GM12891 (cell line): ENCODE measurements around the gene KCTD3.

Experiments
- POLR2A ChIP-seq: IDR thresholded peaks from 2 replicates; pipeline ENCODE4 v1.6.1; 2011; ENCODE audit warnings: low read depth, low read length, control low read depth
- POLR2AphosphoS5 ChIP-seq: IDR thresholded peaks from 2 replicates; pipeline ENCODE4 v1.6.1; 2011; ENCODE audit warnings: low read depth, low read length, control low read depth
- SPI1 ChIP-seq: IDR thresholded peaks from 2 replicates; pipeline ENCODE4 v1.6.1; 2011; ENCODE audit warnings: low read depth, low read length, control low read depth

DNA sequence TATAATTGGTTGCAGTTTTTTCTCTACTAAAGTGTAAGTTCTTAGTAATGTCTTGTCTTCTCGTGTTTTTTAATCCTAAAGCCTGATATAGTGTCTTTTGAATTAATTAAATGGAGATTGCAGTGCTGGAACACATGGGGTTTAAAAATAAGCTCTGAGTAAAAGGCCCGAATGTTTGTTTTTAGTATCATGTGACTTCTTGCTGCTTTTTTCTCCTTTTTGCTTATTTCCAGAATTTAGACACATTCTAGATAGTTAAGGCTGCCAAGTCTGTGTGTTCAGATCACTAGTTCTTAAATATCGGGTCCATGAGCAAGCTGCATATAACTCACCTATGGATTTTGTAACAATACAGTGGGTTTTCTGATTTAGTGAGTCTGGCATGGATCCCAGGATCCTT is 27.5 kb downstream of the KCTD3 start:
- TF ChIP-seq POLR2AphosphoS5 (no peak), SPI1 (no peak), POLR2A (no peak)
